ENCODE results near the gene RASA3. TPM values are rescaled to one million over a fixed set of nuclear protein-coding genes. Genes with fewer than 3 reads are reported as not detected.

The RASA3 gene
- total RNA-seq, 2 experiments from 2014 or later: 97.2 to 99.3 TPM

DNA sequence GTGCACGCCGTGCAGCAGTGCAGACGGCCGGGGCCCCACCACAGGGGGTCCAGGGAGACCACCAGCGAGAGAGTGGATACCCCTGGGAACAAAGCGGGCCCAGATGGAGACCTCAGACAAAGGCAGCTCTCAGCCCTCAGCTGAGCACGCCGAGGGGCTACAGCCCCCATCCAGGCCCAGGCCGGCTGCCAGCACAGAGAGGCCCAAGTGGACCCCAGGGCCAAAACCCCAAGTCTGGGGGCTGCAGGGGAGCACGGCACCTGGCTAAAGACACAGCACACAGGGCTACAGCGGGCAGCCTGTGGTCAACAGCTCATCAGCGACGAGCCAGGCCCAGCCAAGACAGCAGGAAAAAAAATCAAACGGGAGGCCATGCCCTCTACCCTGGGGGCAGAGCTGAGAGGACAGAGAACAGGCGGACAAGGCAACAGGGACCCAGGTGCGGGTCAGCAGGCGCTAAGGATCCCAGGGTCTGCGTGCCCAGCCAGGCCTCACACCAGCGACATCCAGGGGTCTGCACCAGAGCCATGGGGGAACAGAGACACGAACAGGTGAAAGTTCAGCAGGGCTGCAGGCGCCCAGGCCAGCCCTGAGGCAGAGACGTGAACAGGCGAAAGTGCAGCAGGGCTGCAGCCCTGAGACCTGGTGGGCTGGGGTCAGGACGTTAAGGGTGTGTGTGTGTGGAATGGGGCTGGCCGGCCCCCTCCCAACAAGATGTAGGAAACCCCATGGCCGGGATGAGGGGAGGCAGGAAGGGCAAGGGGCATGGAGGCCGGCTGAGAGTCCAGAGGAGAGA lies 34.3 kb downstream of the RASA3 start:
- DNase-seq: no peak
- Mint-ChIP-seq H3K4me3 (no peak overlapping the region), H3K27me3 (no peaks in the 10 kb centered on the region), H3K36me3 (ENCODE audit: low read depth) (peaks cover 68% of the 10 kb centered on the region), H3K27ac (no peak overlapping the region), H3K4me1 (peaks cover 16% of the 10 kb centered on the region), H3K9me3 (peaks cover 26% of the 10 kb centered on the region)
- CTCF ChIA-PET: no interaction called here
- POLR2A ChIA-PET: no interaction called here

DNA sequence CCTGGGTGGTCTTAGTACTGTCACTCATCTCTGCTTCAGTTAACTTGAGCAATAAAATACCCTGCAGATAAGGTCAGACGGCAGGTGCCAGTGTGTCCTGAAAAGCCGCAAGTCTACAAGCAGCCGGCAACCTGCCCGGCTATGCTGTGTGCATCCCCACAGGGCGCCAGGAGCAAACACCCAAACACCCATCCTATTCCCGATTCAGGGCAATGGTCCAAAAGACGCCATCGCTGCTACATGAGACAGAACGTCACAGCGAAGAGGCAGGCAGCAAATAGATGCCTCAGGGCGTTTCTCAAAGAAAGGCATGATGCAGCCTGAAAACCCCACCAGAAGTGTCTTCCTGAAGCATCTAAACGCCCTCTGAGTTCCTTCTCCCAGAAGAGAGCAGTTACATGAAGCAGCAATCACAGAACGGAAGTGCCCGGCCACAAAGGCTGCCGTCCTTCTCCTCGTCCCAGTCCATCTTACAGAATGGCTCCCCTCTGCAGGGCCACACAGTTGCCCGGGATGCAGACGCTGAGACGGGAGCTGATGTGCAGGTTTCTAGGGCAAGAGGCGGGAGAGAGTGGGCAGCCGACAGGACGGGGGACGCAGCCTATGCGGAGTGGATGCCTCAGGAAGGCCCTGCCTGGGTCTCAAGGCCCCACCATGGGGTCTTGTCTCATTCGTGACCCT lies 35.1 kb downstream of the RASA3 start:
- H3K4me1 Mint-ChIP-seq: peaks cover 15% of the 10 kb centered on the region
- no peak for DNase-seq
- ChIA-PET CTCF (no interaction called here), POLR2A (no interaction called here)
- H3K27ac Mint-ChIP-seq: no peak overlapping the region
- H3K4me3 Mint-ChIP-seq: no peak overlapping the region
- peaks cover 70% of the 10 kb centered on the region for H3K36me3 Mint-ChIP-seq (ENCODE audit: low read depth)
- H3K27me3 Mint-ChIP-seq: no peaks in the 10 kb centered on the region
- peaks cover 29% of the 10 kb centered on the region for H3K9me3 Mint-ChIP-seq

DNA sequence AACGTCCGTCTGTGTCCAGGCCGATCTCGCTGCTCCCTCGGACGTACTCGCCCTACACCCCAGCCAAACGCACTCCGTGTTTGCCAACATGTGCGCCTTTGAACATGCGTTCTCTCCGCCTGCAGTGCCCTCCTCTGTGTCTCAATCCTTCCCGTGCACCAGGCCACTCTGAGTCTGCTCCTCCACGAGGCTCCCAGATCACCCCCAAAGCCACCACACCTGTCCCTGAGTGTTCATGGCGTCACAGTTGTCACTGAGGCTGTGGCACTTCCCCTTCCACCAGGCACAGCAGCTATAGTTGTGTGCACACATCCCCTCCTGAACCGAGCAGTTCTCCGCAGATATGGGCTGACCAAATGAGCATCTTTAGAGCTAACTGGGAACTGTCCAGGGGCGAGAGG lies 35.6 kb downstream of the RASA3 start:
- Mint-ChIP-seq H3K4me1 (peaks cover 15% of the 10 kb centered on the region), H3K9me3 (peaks cover 34% of the 10 kb centered on the region), H3K27me3 (no peaks in the 10 kb centered on the region), H3K27ac (peak overlapping the region; percentile 34), H3K4me3 (no peak overlapping the region), H3K36me3 (ENCODE audit: low read depth) (peaks cover 70% of the 10 kb centered on the region)
- ChIA-PET CTCF (no interaction called here), POLR2A (no interaction called here)
- no peak for DNase-seq

DNA sequence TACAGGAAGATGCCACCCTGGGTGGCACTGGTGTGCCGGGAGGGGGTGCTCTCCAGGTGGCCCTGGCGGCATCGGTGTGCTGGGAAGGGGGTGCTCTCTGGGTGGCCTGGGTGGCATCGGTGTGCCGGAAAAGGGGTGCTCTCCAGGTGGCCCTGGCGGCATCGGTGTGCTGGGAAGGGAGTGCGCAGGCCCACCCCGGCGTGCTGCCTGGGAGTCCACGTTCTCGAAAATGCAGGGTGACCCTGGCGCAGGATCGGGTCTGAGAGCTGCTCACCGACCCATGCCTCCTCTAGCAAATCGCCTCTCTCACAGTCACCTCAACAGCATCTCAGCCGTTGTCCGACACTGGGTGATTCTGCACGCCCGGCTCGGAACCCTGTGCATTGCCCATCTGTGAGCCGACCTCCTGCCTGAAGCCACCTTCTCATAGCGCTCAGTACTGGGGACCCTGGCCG lies 36.4 kb downstream of the RASA3 start:
- H3K27me3 Mint-ChIP-seq: no peaks in the 10 kb centered on the region
- peaks cover 73% of the 10 kb centered on the region for H3K36me3 Mint-ChIP-seq (ENCODE audit: low read depth)
- H3K9me3 Mint-ChIP-seq: peaks cover 42% of the 10 kb centered on the region
- DNase-seq: no peak
- no peak overlapping the region for H3K4me3 Mint-ChIP-seq
- H3K4me1 Mint-ChIP-seq: peaks cover 15% of the 10 kb centered on the region
- ChIA-PET CTCF (no interaction called here), POLR2A (no interaction called here)
- no peak overlapping the region for H3K27ac Mint-ChIP-seq

DNA sequence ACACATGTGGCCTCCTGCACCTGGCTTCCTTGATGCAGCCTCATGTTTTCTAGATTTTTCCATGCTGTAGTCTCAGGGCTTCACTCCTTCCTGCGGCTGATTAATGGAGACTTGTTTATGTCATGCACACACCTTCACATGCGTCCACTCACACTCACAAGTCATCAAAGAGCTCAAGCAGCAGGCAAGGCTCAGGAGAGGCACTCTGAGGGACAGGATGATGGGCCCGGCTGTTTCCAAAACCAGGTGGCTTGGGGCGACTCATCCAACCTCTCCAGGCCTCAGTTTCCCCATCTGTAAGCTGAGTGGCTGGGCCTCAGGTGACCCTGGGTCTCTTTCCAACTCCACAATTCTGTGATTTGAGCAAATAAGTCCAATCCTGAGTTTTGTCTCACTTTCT lies 36.9 kb downstream of the RASA3 start:
- Mint-ChIP-seq H3K9me3 (peaks cover 47% of the 10 kb centered on the region), H3K36me3 (ENCODE audit: low read depth) (peaks cover 74% of the 10 kb centered on the region), H3K27me3 (no peaks in the 10 kb centered on the region), H3K27ac (no peak overlapping the region), H3K4me1 (peaks cover 15% of the 10 kb centered on the region), H3K4me3 (no peak overlapping the region)
- POLR2A ChIA-PET: no interaction called here
- CTCF ChIA-PET: no interaction called here
- DNase-seq: no peak

DNA sequence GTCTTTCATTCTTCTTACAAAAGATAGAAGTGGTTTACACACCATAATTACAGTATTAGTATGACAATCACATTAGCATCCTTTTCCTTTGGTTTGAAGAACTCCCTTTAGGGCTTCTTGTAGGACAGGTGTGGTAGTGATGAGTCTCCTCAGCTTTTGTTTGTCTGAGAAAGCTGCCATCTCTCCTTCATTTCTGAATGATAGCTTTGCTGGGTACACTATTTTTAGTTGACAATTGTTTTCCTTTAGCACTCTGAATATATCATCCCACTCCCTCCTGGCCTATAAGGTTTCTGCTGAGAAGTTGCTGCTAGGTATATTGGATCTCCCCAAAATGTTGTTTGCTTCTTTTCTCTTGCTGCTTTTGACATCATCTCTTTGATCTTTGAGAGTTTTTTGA lies 39.3 kb downstream of the RASA3 start:
- no peak overlapping the region for H3K4me3 Mint-ChIP-seq
- ChIA-PET POLR2A (no interaction called here), CTCF (interaction anchor here (1.1 kb wide), 1 partner anchor 27 kb away, joined by 3 read pairs; no protein-coding TSS in a partner anchor)

DNA sequence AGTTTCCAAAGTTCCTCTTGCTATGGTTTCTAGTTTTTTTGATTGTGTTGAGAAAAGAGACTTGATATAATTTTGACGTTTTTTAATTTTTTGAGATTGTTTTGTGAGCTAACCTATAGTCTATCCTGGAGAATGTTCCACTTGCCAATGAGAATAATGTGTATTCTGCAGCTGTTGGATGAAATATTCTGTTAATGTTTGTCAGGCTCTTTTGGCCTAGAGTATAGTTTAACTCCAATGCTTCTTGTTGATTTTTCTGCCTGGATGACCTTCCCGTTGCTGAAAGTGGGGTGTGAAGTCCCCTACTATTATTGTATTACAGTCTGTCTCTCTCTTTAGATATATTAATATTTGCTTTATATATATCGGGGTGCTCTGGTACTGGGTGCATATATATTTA lies 40.0 kb downstream of the RASA3 start:
- ChIA-PET POLR2A (no interaction called here), CTCF (interaction anchor here (1.1 kb wide), 1 partner anchor 26 kb away, joined by 3 read pairs; no protein-coding TSS in a partner anchor)
- Mint-ChIP-seq H3K4me3 (no peak overlapping the region), H3K36me3 (ENCODE audit: low read depth) (peaks cover 68% of the 10 kb centered on the region), H3K4me1 (peaks cover 12% of the 10 kb centered on the region), H3K27me3 (no peaks in the 10 kb centered on the region), H3K27ac (no peak overlapping the region), H3K9me3 (peaks cover 58% of the 10 kb centered on the region)
- DNase-seq: no peak

More for the DNA sequence above, 39.3 kb downstream of the RASA3 start:
- peaks cover 58% of the 10 kb centered on the region for H3K9me3 Mint-ChIP-seq
- peaks cover 13% of the 10 kb centered on the region for H3K4me1 Mint-ChIP-seq
- H3K27me3 Mint-ChIP-seq: no peaks in the 10 kb centered on the region
- no peak for DNase-seq
- H3K36me3 Mint-ChIP-seq (ENCODE audit: low read depth): peaks cover 72% of the 10 kb centered on the region
- H3K27ac Mint-ChIP-seq: no peak overlapping the region

DNA sequence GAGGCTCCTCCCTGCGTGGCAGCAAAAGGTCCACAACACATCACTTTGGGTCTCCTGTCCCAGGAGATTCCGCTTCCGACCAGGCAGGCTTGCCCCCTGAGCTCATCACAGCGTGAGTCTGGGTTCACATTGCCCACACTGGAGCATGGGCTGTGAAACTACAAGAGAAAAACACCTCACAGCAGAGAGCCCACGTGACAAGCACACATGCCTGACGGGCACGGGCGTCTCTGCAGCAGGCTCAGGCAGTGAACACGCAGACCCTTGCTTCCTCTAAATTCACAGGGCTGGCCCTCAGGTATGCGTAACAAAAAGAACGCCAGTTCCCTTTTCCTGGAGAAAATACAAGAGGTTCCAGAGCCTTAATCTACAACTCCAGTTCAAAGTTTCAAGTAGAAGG lies 41.9 kb downstream of the RASA3 start:
- ChIA-PET CTCF (no interaction called here), POLR2A (no interaction called here)
- peaks cover 48% of the 10 kb centered on the region for H3K9me3 Mint-ChIP-seq
- DNase-seq: no peak
- no peak overlapping the region for H3K4me3 Mint-ChIP-seq
- no peak overlapping the region for H3K27ac Mint-ChIP-seq
- no peaks in the 10 kb centered on the region for H3K27me3 Mint-ChIP-seq
- peaks cover 52% of the 10 kb centered on the region for H3K36me3 Mint-ChIP-seq (ENCODE audit: low read depth)
- peaks cover 4% of the 10 kb centered on the region for H3K4me1 Mint-ChIP-seq

DNA sequence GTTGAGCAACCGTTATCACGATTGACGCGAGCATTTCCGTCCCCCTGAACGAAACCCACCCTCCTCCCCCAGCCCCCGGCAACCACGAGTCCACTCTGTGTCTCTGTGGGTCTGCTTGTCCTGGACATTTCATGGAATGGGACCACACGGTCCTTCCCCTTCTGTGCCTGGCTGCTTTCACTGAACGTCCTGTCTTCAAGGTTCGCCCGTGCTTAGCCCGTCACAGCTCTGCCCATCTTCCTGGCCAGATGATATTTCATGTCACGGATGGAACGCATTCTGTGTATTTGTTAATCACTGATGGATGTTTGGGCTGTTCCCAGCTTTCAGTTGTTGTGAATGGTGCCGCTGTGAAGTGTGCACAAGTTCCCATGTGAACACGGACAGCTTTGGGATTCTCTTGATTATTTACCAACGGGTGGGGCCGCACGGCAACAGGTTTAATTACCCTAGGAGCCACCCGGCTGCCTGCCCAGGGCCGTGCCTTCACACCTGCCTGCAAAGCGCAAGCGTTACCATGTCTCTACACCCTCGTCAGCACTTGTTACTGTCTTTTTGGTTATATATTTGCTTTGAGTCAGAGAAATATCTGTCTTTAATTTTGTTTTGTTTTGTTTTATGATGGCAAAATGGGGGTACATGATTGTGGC lies 42.5 kb downstream of the RASA3 start:
- ChIA-PET POLR2A (no interaction called here), CTCF (no interaction called here)
- H3K4me1 Mint-ChIP-seq: peaks cover 4% of the 10 kb centered on the region
- H3K36me3 Mint-ChIP-seq (ENCODE audit: low read depth): peaks cover 48% of the 10 kb centered on the region
- H3K4me3 Mint-ChIP-seq: no peak overlapping the region
- H3K27me3 Mint-ChIP-seq: no peaks in the 10 kb centered on the region
- DNase-seq: no peak
- no peak overlapping the region for H3K27ac Mint-ChIP-seq
- peaks cover 45% of the 10 kb centered on the region for H3K9me3 Mint-ChIP-seq

DNA sequence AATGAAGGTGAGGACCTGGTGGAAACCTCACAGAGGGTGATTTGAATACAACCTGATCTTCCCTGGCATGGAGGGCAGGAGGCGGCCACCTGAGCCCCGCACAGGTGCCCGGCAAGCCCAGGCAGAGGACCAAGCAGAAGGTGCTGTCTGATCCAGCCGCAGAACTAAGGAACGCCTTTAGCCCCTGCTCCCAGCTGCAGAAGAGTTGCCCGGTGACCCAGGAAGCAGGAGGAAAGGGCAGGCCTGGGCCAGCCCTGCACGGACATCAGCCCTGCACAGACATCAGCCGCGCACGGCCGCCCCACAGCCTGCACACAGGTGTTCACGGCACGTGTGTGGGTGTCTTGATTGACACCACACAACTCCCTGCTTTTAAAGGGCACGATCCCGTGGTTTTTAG lies 43.1 kb downstream of the RASA3 start:
- ChIA-PET POLR2A (no interaction called here), CTCF (no interaction called here)
- DNase-seq: no peak
- peaks cover 44% of the 10 kb centered on the region for H3K9me3 Mint-ChIP-seq
- no peak overlapping the region for H3K27ac Mint-ChIP-seq
- H3K27me3 Mint-ChIP-seq: no peaks in the 10 kb centered on the region
- H3K4me3 Mint-ChIP-seq: no peak overlapping the region
- H3K4me1 Mint-ChIP-seq: peaks cover 4% of the 10 kb centered on the region
- H3K36me3 Mint-ChIP-seq (ENCODE audit: low read depth): peaks cover 48% of the 10 kb centered on the region

DNA sequence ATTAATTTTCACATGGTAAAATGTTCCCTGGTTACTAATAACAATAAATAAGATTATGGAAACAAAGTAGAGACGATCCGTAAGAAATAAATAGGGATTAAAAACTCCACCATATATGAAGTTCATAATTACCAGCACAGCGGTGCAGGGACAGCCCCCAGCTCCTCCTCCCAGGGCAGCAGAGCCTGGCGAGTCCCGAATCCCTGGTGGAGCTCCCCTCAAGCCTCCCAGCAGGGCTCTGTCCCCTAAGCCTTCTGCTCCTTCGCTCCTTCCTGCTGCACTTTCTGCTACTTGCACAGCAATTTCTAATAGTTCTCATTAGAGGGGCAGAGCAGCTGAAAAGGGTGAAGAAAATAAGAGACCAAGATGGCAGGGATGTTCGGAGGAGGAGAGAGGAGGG lies 43.6 kb downstream of the RASA3 start:
- CTCF ChIA-PET: no interaction called here
- Mint-ChIP-seq H3K27ac (no peak overlapping the region), H3K9me3 (peaks cover 39% of the 10 kb centered on the region), H3K4me3 (no peak overlapping the region), H3K4me1 (peaks cover 4% of the 10 kb centered on the region), H3K36me3 (ENCODE audit: low read depth) (peaks cover 43% of the 10 kb centered on the region), H3K27me3 (no peaks in the 10 kb centered on the region)
- POLR2A ChIA-PET: no interaction called here
- no peak for DNase-seq

DNA sequence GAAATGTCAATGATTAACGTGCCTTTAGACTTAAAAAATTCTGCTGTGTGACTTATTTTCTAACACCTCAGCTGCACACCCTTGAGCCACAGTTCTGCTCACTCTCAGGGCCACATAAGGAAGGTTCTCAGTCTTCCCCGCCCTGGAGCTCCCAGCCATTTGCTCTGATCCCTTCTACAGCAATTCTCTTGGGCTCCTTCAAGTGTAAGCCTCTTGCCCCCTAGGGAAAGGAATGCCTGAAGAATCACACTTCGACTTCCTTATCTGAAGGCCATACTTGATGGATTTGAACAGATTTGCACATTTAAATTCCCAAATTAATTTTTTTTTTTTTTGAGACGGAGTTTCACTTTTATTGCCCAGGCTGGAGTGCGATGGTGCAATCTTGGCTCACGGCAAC lies 44.2 kb downstream of the RASA3 start:
- H3K36me3 Mint-ChIP-seq (ENCODE audit: low read depth): peaks cover 37% of the 10 kb centered on the region
- POLR2A ChIA-PET: no interaction called here
- H3K4me3 Mint-ChIP-seq: no peak overlapping the region
- H3K27ac Mint-ChIP-seq: no peak overlapping the region
- H3K27me3 Mint-ChIP-seq: no peaks in the 10 kb centered on the region
- peaks cover 33% of the 10 kb centered on the region for H3K9me3 Mint-ChIP-seq
- CTCF ChIA-PET: no interaction called here
- peaks cover under 1% of the 10 kb centered on the region for H3K4me1 Mint-ChIP-seq
- DNase-seq: no peak

DNA sequence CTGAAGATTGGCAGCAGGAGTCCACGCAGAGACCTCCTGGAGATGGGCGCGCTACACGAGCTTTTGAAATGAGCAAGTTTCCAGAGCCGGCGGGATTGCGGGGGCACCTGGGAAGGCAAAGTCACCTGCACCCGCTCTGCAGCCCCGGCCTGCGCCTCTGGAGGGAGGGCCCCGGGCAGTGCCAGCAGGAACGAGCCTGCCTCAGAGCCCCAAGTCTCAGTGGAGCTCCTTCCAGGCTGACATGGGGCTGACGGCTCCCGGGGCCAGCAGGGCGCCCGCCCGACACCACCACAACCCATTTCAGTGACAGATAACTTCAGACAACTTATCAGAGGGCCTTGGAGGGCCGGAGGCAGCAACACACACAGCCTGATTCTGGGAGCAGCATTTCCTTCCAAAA lies 45.0 kb downstream of the RASA3 start:
- H3K36me3 Mint-ChIP-seq (ENCODE audit: low read depth): peaks cover 40% of the 10 kb centered on the region

More for the DNA sequence above, 45.0 kb downstream of the RASA3 start:
- Mint-ChIP-seq H3K27me3 (no peaks in the 10 kb centered on the region), H3K4me3 (no peak overlapping the region), H3K4me1 (peaks cover 2% of the 10 kb centered on the region), H3K9me3 (peaks cover 36% of the 10 kb centered on the region), H3K27ac (no peak overlapping the region)
- DNase-seq: no peak
- ChIA-PET CTCF (no interaction called here), POLR2A (no interaction called here)

All from activated CD4-positive, alpha-beta memory T cell treated with anti-CD3 and anti-CD28 coated beads, Interleukin-2, amount 10 ng/mL, durations not matched to agents 7 days and 5 days (primary cell).